ENCODE measurements around the gene C11orf71.

DNA sequence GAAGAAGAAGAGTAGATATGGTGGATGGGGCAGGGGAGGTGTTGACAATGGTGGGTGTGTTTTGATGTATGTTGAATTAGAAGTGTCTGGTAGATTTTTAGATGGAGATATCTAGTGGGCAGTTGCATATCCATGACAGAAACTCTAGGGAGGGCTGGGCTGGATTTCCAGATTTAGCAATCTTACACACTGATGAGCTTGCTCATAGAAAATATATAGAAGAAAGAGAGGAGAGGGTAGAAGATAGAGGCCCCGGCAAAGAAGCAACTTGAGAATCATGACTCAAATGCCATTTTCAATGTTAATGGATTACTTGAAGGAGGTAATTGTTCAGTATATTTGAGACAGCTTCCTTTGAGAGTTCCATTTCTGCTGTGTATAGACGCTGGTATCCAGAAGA lies 47.1 kb upstream of the C11orf71 start:
- TF ChIP-seq CTCF (IDR thresholded peaks at IDR 0.05; ENCODE audit: low read length) (no peak), EZH2 (IDR thresholded peaks at IDR 0.05; ENCODE audit: borderline replicate concordance, low read length) (no peak)

All from OCI-LY1 (cell line).